GM21367 (cell line): ENCODE data around the gene GAB4.

ENCODE experiments used
- ATAC-seq: cut with Tn5 transposase; IDR thresholded peaks from one replicate; pipeline ENCODE4 v1.9.1; 2021; ENCODE audit not compliant: unreplicated experiment

The GAB4 gene

DNA sequence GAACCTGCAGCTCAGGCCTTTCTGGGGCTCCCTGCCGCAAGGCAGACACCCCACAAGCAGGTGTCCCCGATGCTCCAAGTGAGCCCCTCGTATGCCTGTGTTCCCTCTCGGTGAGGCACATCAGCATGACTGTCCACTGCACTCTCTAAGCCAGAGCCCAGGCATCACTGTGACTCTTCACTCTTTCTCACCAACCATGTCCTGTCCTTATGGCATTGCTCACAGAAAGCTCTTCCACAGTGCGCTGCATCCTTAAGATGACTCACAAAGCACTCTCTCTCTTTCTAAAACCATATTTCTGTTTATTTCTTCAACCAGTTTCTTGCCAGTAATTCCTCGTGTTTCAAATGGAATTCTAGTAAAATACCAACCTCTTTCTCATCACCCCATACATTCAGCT lies 18.1 kb downstream of the GAB4 start:
- ATAC-seq: no peak

DNA sequence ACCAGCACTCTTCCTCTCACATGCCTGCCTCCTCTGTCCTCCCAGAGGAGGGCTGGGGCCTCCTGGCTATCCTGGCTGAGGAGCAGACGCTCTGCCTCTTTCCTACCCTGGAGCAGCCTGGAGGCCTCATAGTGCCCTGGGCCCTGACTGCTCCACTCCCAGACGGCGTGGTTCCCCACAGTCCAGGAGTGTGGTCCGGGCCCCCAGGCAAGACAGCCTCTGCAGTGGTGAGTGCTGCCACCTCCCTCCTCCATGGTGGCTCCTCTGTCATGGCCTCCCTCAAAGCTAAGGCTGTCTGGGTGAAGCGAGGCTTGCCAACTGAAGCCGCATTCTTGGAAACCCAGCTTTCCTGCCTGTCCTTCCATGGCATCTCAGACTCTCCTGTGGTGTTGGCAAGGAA lies 19.8 kb downstream of the GAB4 start:
- no peak for ATAC-seq

DNA sequence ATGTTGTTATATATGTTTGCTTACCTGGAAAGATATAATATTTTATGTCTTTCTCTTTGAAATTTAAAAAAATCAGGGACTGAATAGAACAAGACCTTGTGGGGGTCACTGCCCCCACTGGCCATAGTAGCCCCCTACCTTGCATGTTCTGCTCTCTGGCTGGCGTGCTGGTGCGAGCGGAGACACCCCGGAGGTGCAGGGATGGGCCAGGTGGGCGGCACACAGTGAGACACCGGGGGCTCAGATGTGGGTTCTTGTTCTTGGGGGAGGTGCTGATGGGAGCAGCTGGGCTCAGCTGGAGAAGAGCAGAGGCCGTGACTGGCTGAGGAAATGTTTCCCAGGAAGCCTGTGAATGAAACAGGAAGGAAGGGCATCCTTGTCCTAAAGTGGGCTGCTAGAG lies 20.2 kb downstream of the GAB4 start:
- no peak for ATAC-seq

DNA sequence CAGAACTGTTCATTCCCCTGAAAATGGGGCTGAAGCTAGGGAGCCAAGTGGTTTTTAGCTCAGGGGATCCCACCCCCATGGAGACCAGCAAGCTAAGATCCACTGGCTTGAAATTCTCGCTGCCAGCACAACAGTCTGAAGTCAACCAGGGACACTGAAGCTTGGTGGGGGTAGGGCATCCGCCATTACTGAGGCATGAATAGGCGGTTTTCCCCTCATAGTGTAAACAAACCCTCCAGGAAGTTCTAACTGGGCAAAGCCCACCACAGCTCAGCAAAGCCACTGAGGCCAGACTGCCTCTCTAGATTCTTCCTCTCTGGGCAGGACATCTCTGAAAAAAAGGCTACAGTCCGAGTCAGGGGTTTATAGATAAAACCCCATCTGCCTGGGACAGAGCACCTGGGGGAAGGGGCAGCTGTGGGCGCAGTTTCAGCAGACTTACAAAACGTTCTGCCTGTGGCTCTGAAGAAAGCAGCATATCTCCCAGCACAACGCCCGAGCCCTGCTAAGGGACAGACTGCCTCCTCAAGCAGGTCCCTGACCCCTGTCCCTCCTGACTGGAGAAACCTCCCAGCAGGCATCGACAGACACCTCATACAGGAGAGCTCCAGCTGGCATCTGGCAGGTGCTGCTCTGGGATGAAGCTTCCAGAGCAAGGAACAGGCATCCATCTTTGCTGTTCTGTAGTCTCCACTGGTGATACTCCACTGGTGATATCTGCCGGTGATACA lies 32.7 kb downstream of the GAB4 start:
- ATAC-seq: no peak

DNA sequence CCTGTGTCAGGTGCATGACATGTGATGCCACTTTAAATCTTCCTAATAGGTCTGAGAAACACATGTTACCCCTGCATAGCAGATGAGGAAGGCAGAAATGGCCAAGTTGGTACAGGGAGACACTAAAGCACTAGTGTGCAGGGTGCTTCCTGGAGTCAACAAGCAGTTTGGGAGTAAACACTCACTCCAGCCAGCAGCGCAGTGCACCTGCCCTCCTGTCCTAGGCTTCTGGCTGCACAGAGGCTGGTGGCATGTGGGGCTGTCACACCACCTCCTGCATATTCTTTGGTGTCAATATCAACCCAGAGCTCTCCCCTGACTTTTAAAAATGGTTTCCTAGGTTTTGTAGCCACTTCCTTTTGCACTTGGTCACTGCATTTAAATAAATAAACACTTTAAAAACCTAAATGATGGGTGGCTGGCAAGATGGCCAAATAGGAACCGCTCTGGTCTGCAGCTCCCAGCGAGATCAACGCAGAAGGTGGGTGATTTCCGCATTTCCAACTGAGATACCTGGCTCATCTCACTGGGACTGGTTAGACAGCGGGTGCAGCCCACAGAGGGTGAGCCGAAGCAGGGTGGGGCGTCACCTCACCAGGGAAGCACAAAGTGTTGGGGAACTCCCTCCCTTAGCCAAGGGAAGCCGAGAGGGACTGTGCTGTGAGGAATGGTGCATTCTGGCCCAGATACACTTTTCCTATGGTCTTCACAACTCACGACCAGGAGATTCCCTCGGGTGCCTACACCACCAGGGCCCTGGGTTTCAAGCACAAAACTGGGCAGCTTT lies 33.5 kb downstream of the GAB4 start:
- no peak for ATAC-seq

DNA sequence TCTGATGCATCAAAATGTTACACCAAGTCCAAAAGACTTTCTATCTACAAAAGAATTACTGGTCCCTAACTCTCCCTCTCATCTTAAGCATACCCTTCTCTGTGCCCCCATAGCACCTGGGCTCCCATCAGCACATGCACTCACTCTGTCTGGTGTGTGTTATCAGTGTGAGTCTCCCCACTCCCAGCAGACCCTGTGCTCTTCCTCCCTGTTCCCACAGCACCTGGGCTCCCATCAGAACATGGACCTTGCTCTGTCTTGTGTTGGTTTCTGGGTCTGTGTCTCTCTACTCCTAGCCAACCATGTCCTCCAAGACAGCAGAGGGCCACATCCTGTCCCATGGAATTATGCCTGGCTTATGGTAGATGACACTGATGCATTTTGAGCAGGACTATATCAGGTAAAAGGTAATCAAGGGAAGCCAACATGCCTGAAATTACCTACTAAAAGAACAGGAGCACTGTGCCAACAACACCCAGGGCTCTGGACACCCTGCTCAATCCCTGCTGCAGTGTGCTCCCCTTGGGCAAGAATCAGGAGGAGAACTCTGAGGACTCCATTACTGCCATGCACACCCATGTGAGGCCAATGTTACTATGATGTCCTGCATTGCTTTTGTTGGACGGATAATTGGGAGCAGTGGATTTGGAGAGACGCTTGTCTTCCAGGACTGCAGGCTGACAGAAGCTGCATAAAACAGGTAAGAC lies 34.3 kb downstream of the GAB4 start:
- ATAC-seq: no peak

DNA sequence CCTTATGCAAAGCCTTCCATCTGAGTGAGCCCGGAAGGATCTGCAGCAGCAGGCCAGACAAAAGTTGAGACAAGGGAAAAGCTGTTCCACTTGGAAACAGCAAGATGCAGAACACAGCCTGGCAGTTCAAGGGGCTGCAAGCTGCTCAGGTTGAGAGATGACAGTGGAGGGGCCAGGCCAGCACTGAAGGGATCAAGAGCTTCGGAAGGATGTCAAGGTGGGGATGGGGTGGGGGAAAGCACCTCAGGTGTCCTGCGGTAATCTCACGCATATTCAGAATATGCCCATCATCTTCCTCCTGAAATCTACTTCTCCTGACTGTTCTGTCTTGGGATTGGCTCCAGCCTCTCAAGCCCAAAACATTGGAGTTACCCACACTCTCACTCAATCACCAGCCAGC lies 35.7 kb downstream of the GAB4 start:
- ATAC-seq: no peak

DNA sequence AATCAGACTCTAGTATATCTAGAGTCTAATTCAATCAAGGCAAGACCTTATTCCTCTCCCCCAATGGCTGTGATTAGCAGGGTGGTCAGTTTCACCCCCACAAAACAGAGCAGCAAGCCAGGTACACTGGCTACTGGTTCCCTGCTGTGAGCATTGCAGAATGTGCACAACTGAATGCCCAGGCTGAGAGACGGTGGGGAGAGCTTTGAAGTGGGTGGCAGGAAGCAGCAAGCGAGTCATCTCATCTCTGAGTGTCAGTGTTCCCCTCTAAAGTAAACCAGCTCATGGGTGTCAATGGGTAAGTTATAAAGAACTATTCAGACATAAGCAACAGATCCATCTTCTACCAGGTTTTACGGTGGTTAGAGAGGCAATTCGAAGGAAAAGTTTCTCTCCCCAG lies 37.6 kb downstream of the GAB4 start:
- no peak for ATAC-seq

DNA sequence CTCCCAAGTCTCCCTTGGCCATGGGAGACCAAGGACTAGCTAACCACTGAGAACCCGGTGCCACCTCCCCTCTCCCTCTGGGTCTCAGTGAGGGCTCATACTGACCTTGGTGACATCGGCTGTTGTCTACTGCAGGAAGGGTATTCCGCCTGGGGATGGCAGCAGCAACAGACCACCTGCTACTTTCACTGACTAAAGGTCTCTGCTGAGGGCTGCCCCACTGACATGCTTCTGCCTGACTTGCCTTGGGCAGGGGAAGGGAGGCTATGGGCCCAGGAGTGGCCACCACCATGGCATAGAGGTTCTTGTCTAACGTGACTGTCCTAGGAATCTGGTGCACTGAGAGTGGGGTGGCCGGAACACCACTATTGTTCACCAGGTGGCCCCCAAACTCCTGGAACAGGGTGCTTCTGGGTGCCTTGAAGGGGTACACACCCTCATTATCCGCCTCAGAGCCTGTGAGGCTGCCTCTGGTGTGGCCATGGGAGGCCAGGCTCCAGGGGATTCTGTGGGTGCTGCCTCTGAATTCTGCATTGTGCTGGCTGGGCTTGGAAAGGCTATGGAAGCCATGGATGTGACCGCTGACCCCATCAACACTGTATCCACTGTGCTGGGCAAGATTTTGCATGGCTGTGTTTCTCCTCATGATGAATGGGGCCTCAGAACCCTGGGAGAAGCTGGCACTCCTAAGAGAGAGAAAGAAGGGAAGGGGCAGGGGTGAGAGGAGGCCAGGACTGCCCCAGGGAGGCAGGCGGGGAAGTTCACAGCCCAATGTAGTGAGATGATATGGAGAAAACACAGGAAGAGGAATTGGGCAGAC lies 38.3 kb downstream of the GAB4 start:
- ATAC-seq: no peak

DNA sequence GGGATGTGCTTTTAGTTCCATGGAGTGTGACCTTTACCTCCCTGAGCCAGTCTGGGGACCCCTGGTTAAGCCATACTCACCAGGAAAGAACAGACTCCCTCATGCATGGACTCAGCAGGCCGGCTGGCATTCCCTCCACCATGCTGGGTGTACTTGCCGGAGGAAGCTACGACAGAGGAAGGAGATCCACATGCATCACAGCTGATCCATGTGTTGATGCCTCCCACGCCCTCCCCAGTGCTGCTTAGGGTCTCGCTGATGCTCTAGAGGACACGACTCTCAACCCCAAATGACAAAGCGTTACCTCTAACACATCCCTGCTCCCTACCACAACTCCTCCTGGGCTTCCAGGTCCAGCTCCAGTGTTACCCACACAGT lies 39.8 kb downstream of the GAB4 start:
- no peak for ATAC-seq

DNA sequence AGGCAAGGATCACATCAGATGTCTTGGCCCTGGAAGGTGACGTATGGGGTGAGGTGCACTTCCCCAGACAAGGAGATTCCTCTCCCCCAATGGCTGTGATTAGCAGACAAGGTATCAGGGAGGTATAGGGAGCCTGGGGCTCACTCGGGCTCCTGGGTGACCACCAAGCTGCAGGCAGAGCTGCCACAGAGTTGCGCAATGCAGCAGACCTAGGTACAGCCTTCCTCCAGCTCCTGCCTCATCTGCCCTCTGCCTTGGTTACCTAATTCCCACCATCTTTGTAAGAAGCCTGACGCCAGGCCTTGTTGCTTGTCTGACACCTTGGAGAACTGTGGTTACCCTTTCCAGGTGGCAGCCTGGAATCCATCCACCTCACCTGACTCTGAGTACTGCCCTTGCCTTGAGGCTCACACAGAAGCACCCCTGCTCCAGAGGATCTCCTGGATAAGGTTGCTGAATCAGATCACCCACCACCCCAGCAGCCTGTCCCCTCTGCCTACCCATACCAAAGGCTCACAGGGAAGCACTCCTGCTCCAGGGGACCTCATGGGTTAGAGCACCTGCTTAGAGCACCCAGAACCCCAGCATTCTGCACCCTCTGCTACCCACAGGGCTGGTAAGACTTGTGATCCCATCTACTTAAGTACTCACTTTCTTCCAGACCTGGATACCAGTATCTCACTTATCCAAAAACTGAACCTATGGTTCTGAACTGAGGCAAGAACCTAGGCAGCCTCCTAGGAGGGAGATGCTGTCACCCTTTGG lies 40.4 kb downstream of the GAB4 start:
- ATAC-seq: no peak

DNA sequence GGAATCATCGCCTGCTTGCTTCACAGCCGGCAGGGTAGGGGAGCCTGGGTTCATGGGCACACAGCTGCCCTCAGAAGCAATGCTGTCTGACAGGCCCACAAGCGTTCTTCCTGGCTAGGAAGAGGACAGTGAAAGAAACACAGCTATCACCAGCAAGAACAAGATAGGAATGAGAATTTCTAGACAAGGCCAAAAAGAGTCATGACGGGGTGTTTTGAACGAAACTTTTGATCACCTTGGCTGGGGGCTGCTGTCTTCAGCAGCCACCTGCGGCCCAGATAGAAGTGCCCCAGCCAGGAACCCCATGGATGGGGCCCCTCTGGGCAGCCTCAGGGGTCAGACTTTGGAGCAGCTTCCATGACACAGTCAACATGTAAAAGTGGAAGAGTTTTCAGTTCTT lies 41.8 kb downstream of the GAB4 start:
- no peak for ATAC-seq

DNA sequence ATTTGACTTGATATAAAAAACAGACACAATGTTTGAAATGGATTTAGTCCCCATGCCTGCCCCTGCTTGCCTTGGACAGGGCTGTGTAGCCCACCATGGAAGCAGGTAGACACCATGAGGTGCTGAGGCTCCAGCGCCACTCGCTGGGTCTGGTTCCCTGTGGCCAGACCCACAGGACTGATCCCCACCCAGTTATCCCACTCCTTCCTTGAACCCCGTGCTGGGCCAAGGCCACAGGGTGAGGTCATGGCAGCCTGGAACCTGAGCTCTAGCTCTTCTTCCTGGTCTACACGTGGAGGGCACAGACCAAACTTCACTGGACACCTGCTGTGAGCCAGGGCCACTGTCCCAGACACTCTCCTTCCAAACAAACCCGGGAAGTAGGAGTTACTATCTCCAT lies 42.5 kb downstream of the GAB4 start:
- ATAC-seq: no peak

DNA sequence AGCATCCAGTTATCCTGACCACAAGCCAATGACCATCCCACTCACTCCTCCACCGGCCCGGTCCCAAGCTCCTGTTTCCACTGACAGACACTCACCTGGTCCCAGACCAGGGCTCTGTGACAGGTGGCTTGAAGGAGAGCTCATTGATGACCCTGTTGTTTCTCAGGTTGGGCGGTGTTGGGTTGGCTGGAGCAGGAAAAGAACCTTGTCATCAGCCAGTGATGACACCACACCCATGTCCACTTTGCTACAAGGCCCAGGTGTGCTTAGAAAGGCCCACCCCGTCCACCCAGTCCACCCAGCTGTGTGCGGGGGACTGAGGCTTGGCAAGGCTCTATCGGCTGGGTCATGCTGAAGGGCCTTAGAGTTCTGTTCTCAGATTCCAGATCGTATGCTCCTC lies 42.9 kb downstream of the GAB4 start:
- no peak for ATAC-seq

DNA sequence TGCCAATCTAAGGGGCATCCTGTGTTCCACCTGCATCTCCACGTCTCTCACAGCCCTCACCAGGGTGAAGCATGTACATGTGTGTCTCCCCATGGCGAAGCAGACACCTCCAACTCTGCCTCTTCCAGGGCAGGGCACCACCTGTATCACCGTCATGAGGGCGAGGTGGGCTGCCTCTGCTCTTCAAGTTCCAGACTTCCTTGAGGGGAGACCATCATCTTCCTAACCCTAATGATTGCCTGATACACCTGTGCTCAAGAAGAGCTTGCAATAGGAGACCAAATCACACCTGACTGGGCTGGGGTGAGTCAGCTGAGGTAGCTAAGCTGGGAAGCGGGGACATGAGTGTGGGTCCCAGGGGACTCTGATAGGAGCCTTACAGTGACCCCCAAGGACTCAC lies 43.7 kb downstream of the GAB4 start:
- no peak for ATAC-seq

DNA sequence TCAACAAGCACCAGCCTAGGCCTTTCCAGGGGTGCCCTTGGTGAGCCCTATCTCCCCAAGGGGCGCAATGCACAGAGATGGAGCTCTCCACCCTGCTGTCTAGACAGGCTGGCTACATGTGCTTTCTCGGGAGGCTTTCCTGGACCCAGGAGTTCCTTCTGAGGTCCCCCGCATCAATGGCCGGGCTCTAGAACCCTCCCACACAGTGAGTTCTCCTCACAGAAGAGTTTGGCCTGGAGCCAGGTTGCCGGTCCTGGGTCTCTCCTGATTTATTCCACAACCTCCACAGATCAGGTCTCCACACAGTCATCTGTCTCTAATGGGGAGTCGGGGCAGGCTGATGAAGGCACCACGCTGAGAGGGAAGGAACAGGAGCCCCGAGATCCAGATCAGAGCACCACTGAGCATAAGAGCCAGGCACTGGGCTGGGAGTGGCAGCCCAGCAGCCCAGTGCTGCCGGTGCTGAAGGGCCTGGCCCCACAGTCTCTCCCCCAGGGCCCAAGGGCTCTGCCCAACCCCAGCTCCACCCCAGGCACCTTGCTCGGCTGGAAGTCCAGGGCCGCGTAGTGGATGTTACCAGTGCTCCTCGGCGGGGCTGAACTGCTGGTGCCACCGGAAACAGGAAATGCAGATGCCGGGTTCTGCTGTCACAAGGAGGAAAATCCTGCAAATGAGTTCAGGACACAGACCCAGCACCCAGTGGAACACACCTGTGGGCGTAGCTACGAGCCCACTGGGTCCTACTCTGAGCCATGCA lies 44.7 kb downstream of the GAB4 start:
- no peak for ATAC-seq

DNA sequence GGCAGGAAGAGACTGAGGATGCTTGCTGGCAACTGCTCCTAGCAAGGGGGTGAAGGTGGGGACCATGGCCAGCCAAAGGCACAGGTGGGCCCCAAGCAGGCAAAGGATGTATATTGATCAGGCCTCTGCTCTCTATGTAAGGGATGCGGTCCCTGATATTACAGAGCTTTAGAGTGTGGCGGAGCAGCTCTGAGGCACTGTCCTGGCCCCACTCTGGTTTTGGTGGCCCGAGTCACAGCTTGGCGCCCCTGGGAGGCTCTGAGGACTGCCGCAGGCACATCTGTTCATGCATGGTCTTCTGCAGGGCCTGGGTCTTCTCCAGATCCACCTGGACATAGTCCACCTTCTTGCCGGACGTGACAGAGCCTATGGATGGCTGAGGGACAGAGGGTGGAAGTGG lies 45.5 kb downstream of the GAB4 start:
- ATAC-seq: no peak

DNA sequence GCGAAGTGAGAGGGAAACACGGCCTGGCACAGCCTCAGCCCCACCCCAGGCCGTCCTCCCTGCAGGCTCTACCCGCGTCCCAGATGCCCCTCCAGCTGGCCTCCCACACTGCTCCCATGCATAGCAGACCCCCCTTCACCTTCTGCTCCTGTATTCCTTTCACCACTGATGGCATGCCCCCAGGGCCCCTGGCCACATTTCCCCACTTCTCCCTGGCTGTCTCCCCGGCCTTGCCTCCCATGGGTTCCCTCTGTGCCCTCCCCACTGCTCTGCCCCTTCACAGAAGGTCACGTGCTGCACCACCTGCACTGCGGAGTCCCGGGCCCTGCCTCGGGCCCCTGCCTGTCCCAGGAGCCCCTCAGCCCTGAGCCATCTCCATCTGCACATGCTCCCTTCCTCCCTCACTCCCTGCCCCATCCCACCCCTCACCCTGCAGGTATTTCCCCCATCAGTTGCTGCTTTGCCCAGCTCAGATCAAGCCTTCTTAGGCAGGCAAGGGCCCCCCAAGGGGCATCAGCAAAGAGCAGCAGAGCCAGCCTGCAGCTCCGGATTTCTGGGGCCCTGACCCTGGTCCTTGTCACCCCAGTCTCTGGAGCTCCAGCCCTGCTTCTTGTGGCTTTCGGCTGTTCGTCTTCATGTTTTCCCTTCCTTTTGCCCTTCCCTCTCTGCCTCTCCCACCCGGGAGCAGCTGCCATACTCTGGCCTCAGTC lies 46.4 kb downstream of the GAB4 start:
- no peak for ATAC-seq

DNA sequence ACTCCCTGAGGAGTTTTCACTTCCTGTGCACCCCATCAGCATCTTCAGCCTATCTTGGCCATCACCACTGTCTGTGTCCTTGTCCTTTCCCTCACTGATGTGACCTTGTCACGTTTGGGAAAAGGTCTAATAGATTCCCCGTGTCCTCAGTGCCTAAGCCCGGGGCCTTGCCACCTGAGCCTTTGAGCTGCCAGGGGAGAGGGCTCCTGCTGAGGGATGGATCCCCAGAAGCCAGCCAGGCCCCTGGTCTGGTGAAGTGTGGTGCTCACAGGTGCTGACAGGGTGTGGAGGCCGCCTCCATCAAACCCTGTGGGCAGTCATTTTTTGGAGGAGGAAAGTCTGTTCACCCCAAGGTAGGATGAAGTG lies 47.2 kb downstream of the GAB4 start:
- ATAC-seq: no peak
